GM18526 (cell line): ENCODE data around the gene CPSF7.

ENCODE experiments used
- POLR2A ChIP-seq: IDR thresholded peaks from 3 replicates; pipeline ENCODE4 v1.6.1; 2011; ENCODE audit not compliant: insufficient read length; ENCODE audit errors: extremely low read depth

The CPSF7 gene

DNA sequence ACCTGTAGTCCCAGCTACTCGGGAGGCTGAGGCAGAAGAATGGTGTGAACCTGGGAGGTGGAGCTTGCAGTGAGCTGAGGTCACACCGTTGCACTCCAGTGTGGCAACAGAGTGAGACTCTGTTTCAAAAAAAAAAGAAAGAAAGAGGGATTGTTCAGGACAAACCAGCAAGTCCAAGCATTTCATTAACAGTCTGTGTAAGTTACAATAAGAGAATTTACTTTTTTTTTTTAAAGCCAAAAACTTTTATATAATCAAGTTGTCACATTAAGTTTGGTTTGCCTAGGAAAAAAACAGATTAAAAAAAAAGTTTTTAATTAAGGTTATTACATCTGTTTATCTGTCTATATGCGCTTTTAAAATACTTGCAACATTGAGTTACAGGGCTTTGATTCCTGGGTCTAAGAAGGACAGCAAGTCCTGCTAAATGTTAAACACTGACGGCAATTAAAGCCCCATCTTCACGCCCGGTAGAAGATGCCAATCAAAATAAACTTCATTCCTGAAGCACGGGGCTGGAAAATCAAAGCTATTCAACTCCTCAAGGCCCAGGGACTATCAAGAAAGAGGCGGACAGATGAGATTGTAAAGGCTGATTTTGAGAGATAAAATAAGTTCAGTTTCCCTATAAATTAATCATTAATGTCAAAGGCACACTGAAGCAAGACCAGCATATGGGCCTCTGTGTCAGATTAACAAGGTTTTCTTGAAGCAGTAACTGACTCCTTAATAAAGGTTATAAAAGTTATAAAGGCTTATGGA is 56.9 kb downstream of the CPSF7 start:
- TF ChIP-seq POLR2A = no peak

DNA sequence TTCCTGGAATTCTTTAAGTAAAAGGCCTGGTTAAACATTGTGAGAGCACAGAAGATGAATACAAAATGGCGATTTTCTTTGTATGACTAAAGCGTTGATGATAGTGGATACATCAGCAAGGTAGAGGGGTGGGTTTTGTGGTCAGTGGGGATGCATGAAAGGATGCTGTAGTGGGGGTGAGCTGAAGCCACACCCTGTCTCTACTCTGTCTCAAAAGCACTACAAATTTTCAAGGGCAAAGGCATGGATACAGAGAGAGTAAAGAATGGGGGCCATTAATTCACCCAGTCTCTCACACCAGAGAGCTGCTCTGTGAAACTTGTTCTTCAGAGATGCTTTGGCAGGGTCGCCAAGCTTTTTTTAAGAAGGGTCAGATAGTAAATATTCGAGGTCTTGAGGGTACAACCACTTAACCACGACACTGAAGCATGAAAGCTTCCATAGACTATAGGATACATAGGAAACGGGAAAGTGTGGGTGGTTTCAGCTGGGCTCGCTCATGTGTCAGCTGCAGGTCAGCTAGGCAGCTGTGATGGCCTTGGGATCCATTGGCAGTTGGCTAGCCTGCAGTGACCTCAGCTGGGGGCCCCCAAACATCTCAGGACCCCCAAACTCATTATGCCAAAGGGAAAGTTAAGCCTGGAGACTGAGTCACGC is 59.3 kb downstream of the CPSF7 start:
- TF ChIP-seq POLR2A = no peak

DNA sequence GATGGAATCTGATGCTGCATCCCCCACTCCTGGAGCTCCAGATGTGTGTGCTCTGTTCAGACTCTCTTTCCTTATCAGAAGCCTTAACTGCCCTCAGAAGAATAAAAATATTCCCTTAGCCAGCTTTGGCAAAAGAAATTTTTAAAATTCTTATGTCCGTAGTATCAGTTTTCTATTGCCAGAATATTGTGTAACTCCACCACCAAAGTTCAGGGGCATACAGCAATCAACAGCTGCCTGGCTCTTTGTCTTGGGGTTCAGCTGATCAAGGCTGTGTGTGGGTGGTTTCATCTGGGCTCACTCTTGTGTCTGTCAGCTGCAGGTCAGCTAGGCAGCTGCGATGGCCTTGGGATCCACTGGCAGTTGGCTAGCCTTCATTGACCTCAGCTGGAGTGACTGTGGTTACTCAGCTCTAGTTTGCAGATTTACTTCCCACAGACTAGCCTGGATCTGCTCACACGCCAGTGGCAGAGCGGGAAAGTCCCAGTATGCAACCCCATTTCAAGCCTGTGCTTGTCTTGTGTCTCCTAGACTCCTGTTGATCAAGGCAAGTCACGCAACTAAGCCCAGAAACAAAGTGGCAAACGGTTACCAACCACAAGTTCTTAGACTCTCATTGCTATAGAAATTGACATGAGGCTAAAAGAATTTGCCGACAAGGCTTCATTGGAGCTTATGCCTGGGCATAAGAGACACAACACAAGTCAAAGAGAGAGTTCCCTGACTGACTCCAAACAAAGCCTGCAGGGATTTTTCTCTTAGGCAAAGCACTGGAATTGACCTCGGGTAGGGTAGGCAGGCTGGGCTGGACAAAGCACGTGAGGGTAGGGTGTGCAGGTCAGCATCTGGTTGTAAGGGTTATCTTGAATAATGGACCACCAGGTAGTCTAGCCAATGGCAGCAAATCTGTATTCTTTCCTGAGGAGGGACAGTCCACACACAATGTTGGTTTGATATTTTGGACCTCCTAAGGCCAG is 60.1 kb downstream of the CPSF7 start:
- TF ChIP-seq POLR2A = no peak

DNA sequence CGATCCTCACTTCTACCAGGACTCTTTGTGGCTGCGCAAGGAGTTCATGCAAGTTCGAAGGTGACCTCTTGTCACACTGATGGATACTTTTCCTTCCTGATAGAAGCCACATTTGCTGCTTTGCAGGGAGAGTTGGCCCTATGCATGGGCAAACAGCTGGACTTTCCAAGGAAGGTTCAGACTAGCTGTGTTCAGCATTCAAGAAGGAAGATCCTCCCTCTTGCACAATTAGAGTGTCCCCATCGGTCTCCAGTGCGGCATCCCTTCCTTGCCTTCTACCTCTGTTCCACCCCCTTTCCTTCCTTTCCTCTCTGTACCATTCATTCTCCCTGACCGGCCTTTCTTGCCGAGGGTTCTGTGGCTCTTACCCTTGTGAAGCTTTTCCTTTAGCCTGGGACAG is 61.1 kb downstream of the CPSF7 start:
- no peak for TF ChIP-seq POLR2A

DNA sequence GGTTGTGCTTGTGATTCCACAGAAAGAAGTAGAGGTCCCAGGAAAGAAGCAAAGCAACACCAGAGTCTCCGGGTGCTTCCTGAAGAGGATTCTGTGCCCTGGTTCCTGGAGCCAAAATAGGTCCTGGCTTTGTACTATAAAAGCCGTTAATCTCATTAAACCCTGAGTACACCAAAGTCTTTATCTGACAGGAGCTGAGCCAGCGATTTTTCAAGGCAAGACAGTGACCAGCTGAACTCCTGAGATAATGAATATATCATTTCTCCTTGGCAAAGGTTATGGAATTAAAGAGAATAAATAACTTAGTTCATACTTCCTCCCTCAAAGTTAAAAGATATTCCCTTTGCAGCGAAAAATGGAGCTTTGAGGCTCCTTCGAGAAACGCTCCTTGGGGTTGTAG is 62.4 kb downstream of the CPSF7 start:
- no peak for TF ChIP-seq POLR2A

DNA sequence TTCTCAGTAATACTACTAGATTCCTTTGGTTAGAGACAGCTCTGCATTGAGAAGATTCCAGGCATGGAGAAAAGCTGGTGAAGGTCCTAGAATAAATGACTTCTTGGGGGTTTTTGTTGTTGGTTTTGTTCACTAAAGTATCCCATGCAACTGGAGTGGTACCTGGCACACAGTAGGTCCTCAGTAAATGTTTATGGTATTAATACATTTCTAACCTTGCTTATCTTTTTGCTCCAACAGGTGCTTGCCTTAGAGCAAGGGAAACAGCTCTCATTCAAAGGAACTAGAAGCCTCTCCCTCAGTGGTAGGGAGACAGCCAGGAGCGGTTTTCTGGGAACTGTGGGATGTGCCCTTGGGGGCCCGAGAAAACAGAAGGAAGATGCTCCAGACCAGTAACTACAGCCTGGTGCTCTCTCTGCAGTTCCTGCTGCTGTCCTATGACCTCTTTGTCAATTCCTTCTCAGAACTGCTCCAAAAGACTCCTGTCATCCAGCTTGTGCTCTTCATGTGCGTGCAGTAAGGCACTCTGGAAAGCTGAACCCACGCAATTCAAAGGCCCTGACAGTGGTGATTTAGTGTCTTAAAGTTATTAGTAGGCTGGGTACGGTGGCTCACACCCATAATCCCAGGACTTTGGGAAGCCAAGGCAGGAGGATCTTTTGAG is 65.6 kb downstream of the CPSF7 start:
- no peak for TF ChIP-seq POLR2A

DNA sequence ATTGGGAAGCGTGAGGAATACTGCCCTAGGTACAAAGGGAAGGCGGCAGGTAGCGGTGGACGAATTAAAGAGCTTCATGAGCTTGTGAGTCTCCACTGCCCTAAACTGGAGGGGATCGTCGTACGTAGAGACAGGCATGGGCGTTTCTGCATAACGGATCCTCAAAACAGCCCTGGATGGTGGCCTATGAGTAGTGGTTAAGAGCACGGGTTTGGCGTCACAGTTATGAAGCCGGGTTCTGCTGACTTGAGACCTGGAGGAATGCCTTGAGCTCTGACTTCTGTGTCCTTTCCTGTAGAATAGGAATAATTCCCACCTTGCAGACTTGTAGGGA is 67.3 kb downstream of the CPSF7 start:
- no peak for TF ChIP-seq POLR2A

DNA sequence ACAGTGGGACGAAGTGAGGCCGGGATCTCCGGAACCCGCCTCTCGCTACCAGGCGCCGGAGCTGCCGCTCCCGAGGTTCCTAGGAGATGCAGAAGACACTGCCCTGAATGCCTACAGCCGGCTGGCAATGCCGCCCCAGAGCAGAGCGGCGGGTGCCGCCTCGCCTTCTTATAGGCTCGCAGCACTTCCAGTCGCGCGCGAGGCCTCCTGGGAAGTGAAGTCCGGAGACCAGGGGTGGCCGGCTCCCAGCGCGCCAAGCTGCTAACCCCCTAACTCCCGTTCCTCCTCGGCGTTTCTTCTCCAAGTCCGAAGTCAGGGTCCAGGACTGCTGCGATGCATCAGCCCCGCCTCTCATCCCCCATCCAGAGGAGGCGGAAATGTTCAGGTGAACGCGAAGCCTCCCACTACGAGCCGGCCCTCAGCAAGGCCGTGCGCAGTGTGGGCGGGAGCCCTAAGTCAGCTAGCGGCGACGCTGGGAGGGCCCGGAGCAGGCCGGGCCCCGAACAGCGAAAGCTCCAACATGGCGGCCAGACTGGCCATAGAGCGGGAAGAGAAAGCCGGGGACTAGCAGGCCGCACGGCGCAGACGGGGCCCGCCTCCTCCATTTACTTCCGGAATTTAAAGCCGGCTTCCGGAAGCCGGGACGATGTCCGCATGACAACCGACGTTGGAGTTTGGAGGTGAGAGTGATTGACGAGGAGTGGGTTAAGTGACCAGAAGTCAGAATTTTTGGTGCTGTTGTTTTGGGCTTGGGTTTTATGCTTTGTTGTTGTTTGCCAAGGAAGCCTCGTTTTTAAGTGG is 67.8 kb downstream of the CPSF7 start, which contains the start of the genes CYB561A3 and TMEM138:
Gene CYB561A3 (minus strand): TSS at position 142 of the 801 bp plus-strand sequence. CDS start 5,169 bp downstream, outside the sequence.
Gene TMEM138 (plus strand): TSS at position 634 of the 801 bp plus-strand sequence. CDS start 2,017 bp downstream, outside the sequence.
- TF ChIP-seq POLR2A = peak; percentile 99

DNA sequence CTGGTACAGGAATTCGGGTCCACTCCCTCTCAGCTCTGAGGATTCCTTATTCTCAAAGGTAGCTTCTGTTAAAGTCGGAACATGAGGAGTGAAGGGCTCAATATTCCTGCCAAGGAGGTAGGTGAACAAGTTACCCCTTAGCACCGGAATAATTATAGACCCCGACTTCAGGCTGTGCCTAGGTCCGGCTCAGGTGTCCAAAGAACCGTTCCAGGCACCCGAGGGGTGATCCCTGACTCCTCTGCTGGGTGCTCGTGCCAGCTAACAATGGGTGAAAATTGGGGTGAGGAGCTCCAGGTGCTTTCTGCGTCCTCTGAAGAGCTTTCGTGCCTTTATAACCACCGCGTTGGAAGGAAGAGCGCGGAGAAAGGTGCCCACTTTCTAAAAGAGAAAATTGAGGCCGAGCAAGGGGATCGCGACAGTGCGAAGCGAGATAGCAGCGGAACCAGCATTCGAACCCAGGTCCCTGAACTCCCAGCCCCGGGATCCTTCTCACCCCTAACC is 68.5 kb downstream of the CPSF7 start:
- no peak for TF ChIP-seq POLR2A

DNA sequence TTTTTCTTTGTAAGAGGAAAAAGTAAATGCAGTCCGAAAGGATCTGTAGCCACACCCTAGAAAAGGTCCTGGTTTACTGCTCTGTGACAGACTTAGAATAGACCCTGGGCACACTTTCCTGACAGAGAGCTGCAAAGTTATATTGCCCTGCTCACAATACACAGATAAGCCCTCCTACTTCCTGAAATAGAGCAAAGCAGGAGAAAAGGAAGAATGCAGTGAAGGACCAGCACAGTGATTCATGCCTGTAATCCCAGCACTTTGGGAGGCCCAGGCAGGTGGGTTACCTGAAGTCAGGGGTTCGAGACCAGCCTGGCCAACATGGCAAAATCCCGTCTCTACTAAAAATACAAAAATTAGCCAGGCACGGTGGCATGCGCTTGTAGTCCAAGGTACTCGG is 70.3 kb downstream of the CPSF7 start:
- TF ChIP-seq POLR2A = no peak

DNA sequence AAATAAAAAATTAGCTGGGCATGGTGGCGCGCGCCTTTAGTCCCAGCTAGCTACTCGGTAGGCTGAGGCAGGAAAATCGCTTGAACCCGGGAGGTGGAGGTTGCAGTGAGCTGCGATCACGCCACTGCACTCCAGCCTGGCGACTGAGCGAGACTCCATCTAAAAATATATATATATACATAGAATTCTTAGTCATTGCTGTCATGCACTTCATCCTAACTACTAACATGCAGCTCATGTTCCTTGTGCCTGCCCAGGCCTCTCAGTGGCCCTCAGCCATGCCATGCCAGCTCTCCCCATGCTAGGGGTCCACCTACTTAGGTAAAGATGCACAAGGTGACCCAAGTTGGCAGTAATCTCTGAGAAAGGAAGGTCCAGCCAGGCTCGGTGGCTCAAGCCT is 71.2 kb downstream of the CPSF7 start:
- no peak for TF ChIP-seq POLR2A

DNA sequence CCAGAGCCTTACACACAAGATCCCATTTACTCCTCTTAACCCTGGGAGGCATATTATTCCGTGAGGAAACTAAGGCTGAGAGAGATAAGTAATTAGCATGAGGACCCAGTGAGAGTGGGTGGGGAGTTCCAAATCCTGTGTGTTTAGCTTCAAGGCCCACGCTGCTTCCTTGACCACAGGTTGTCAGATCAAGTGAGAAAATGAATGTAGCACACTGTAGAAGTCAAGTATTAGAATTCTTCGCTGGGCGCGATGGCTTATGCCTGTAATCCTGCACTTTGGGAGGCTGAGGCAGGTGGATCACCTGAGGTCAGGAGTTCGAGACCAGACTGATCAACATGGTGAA is 71.9 kb downstream of the CPSF7 start:
- no peak for TF ChIP-seq POLR2A

DNA sequence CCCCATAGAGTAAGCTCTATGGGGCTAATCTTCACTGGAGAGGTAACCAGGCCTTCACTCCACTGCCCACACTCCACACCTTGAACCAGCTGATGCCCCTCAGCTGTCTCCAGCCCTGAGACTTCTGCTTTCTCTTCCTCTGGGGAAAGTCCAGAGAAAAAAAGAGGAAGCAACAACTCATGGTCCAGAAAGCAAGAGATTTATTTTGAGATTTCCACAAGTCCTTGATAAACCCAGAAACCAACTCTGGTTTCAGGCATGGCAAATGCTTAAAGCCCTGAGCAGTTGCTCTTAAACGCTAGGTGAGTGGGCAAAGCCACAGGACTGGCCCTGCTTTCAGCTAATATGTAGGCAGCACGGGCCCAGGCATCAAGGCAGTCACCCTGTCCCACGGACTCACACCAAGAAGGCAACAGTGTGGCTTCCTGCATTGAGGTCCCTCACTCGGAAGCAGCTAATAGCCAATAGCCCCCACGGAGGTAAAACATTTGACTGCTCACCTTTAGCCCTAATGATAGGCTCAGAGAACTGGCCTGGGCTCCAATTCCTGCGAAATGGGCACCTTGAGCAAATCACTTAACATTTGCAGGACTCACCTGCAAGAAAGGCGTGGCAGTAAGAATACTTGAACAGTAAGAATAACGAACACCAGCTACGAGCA is 72.4 kb downstream of the CPSF7 start:
- no peak for TF ChIP-seq POLR2A

DNA sequence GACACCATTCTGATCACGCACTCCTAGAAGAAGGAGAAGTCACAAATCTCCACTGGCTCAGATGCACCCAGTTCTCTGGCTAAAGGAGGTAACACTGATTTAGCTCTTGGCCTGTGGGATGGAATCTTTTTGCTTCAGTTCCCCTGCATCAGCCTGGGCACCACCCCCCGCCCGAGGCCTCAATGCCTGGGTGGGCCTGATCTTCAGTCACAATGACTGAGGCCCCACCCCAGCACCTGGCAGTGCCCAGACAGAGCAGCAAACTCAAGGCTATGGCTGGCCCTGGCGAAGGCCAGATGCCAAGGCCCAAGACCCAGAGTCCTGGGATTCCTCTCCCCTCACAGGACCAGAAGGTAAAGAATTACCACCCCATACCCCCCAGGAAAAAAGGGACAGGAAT is 73.1 kb downstream of the CPSF7 start:
- no peak for TF ChIP-seq POLR2A
